Coronary artery (tissue), 2 donors: ENCODE results near the gene MOCOS.

Experiments used
- DNase-seq: peaks from one replicate; pipeline ENCODE4 v3.0.0-alpha.2; 2017; ENCODE audit warnings: low spot score
- H3K27ac ChIP-seq, 2 donors: fragments of 200-600 bp; sonication (generic); one replicate each; pipeline ENCODE4 v1.5.1; 2016 to 2019
- H3K4me3 ChIP-seq: fragments of 200-600 bp; sonication (generic); 2 replicates; pipeline ENCODE4 v1.5.1; 2016; ENCODE audit warnings: mild to moderate bottlenecking, moderate library complexity
- CTCF ChIP-seq: fragments of 200-600 bp; sonication (generic); IDR thresholded peaks from one replicate; pipeline ENCODE4 v1.5.1; 2019; ENCODE audit warnings: antibody characterized with exemption

The MOCOS gene

GRCh38 chr18:36152781-36153180 is 34.5 kb upstream of the MOCOS start:
- no peak overlapping the region for H3K4me3 ChIP-seq
- TF ChIP-seq CTCF, result no peak
- DNase-seq, result no peak
- peak overlapping the region in 1 of 2 donors; percentile 2 for H3K27ac ChIP-seq

GRCh38 chr18:36153203-36153602 is 34.1 kb upstream of the MOCOS start:
- no peak overlapping the region for H3K4me3 ChIP-seq
- peak overlapping the region; percentile 2 to 27 for H3K27ac ChIP-seq
- no peak for DNase-seq
- TF ChIP-seq CTCF, result no peak

- no peak overlapping the region for H3K4me3 ChIP-seq
- no peak for TF ChIP-seq CTCF
- no peak overlapping the region for H3K27ac ChIP-seq
- no peak for DNase-seq
These were observed 33.5 kb upstream of the MOCOS start for GRCh38 chr18:36153771-36154170.

GRCh38 chr18:36155851-36156757 is 31.2 kb upstream of the MOCOS start:
- no peak for DNase-seq

GRCh38 chr18:36157441-36157840 is 29.9 kb upstream of the MOCOS start:
- no peak overlapping the region for H3K27ac ChIP-seq
- no peak for DNase-seq
- H3K4me3 ChIP-seq, result no peak overlapping the region
- no peak for TF ChIP-seq CTCF

More at GRCh38 chr18:36155851-36156757, 31.2 kb upstream of the MOCOS start:
- Histone ChIP-seq H3K4me3 (no peak overlapping the region), H3K27ac (no peak overlapping the region)
- TF ChIP-seq CTCF, result no peak

GRCh38 chr18:36158266-36158867 is 28.9 kb upstream of the MOCOS start:
- Histone ChIP-seq H3K27ac (no peak overlapping the region), H3K4me3 (no peak overlapping the region)
- no peak for TF ChIP-seq CTCF
- no peak for DNase-seq
